Smooth muscle cell (in vitro differentiated cells): Measurements from ENCODE around the gene EARS2. TPM values are rescaled to one million over a fixed set of nuclear protein-coding genes. Genes with fewer than 3 reads are reported as not detected.

ENCODE experiments used
- DNase-seq: peaks from one replicate; lab custom pipeline; 2025; ENCODE audit not compliant: unreplicated experiment; lab: John Stamatoyannopoulos, UW
- H2AFZ ChIP-seq: fragments of 200-600 bp; sonication (generic); 2 replicates; pipeline ENCODE4 v1.6.0; 2016; ENCODE audit warnings: antibody characterized with exemption, low read depth, mild to moderate bottlenecking
- H3F3A ChIP-seq: fragments of 200-600 bp; sonication (generic); 2 replicates; pipeline ENCODE4 v1.6.0; 2017; ENCODE audit warnings: antibody characterized with exemption, low read depth
- H3K27ac ChIP-seq: fragments of 200-600 bp; sonication (generic); 2 replicates; pipeline ENCODE4 v1.5.1; 2016; ENCODE audit warnings: low read depth, mild to moderate bottlenecking
- H3K27me3 ChIP-seq: fragments of 200-600 bp; sonication (generic); 2 replicates; pipeline ENCODE4 v1.6.1; 2016; ENCODE audit warnings: low read depth, mild to moderate bottlenecking
- H3K36me3 ChIP-seq: fragments of 200-600 bp; sonication (generic); 2 replicates; pipeline ENCODE4 v1.5.1; 2016; ENCODE audit warnings: low read depth
- H3K4me1 ChIP-seq: fragments of 200-600 bp; sonication (generic); 2 replicates; pipeline ENCODE4 v1.5.1; 2016; ENCODE audit warnings: low read depth
- H3K4me2 ChIP-seq: fragments of 200-600 bp; sonication (generic); 2 replicates; pipeline ENCODE4 v1.6.0; 2016; ENCODE audit warnings: mild to moderate bottlenecking
- H3K4me3 ChIP-seq: fragments of 200-600 bp; sonication (generic); 2 replicates; pipeline ENCODE4 v1.5.1; 2016; ENCODE audit warnings: mild to moderate bottlenecking
- H3K79me2 ChIP-seq: fragments of 200-600 bp; sonication (generic); 2 replicates; pipeline ENCODE4 v1.6.0; 2016; ENCODE audit warnings: low read depth, mild to moderate bottlenecking
- H3K9ac ChIP-seq: fragments of 200-600 bp; sonication (generic); 2 replicates; pipeline ENCODE4 v1.6.0; 2016; ENCODE audit warnings: low read depth
- H3K9me3 ChIP-seq: fragments of 200-600 bp; sonication (generic); replicated peaks from 2 replicates; pipeline ENCODE4 v1.5.1; 2016; ENCODE audit warnings: low read depth
- H4K20me1 ChIP-seq: fragments of 200-600 bp; sonication (generic); 2 replicates; pipeline ENCODE4 v1.6.0; 2016; ENCODE audit warnings: low read depth
- CTCF ChIP-seq: fragments of 200-600 bp; sonication (generic); IDR thresholded peaks from 2 replicates; pipeline ENCODE4 v1.5.1; 2017; ENCODE audit warnings: borderline replicate concordance, mild to moderate bottlenecking, antibody characterized with exemption; ENCODE audit not compliant: insufficient read depth, poor library complexity, severe bottlenecking
- WGBS: methylation state at CpG from one replicate; pipeline ENCODE4 v1.1.7; 2016; ENCODE audit warnings: low lambda C conversion rate; 5-methylcytosine and 5-hydroxymethylcytosine counted together
- polyA plus RNA-seq: library from polyadenylated mRNA; unstranded; fragments of >200 nt; fragmentation: Nextera tagmentation; extraction: Ambion mirVana; gene quantifications from 2 replicates; pipeline ENCODE4 v1.2.1, GENCODE V29; 2016
- total RNA-seq: library from RNA; depleted of rRNA; stranded (reverse); fragments of >200 nt; gene quantifications from 2 replicates; pipeline ENCODE4 v1.2.3, GENCODE V29; 2014

EARS2 gene
- total and polyA plus RNA-seq, 2 experiments from 2014 or later: 13.0 to 32.8 TPM

- Histone ChIP-seq H2AFZ (peak overlapping the region; percentile 97), H3K79me2 (peaks cover 56% of the 10 kb centered on the region), H3K9me3 (no peaks in the 10 kb centered on the region), H3K27me3 (no peaks in the 10 kb centered on the region), H4K20me1 (peaks cover 34% of the 10 kb centered on the region), H3K4me3 (peak overlapping the region; percentile 97), H3K4me2 (peak overlapping the region; percentile 99), H3K27ac (no peak overlapping the region), H3K9ac (peak overlapping the region; percentile 96), H3K36me3 (peaks cover 5% of the 10 kb centered on the region), H3K4me1 (peaks cover 8% of the 10 kb centered on the region), H3F3A (no peaks in the 10 kb centered on the region)
- TF ChIP-seq CTCF: no peak
- no peak for DNase-seq
- WGBS: 20% methylated on average over 34 of the region's 34 CpGs
Observed at GRCh38 chr16:23595246-23595950, 38.2 kb upstream of the EARS2 start.

- H3F3A ChIP-seq: no peaks in the 10 kb centered on the region
- peak overlapping the region; percentile 99 for H3K4me2 ChIP-seq
- H3K79me2 ChIP-seq: peaks cover 68% of the 10 kb centered on the region
- H4K20me1 ChIP-seq: peaks cover 46% of the 10 kb centered on the region
- no peak overlapping the region for H3K4me3 ChIP-seq
- H3K36me3 ChIP-seq: peaks cover 9% of the 10 kb centered on the region
- over 99% methylated on average over 12 of the region's 12 CpGs for WGBS
- no peak for DNase-seq
- no peak overlapping the region for H3K9ac ChIP-seq
- no peaks in the 10 kb centered on the region for H3K9me3 ChIP-seq
- peaks cover 8% of the 10 kb centered on the region for H3K4me1 ChIP-seq
- no peak for TF ChIP-seq CTCF
- no peak overlapping the region for H2AFZ ChIP-seq
- H3K27me3 ChIP-seq: no peaks in the 10 kb centered on the region
- no peak overlapping the region for H3K27ac ChIP-seq
Observed at GRCh38 chr16:23594186-23594585, 37.0 kb upstream of the EARS2 start.

GRCh38 chr16:23590181-23590580 is 33.0 kb upstream of the EARS2 start:
- H3K9me3 ChIP-seq: no peaks in the 10 kb centered on the region
- no peaks in the 10 kb centered on the region for H3K27me3 ChIP-seq
- no peak for DNase-seq
- H4K20me1 ChIP-seq: peaks cover 76% of the 10 kb centered on the region
- 100% methylated on average over 3 of the region's 3 CpGs for WGBS
- H3K4me3 ChIP-seq: no peak overlapping the region
- H3K27ac ChIP-seq: no peak overlapping the region
- H2AFZ ChIP-seq: no peak overlapping the region
- peaks cover 9% of the 10 kb centered on the region for H3K36me3 ChIP-seq
- H3F3A ChIP-seq: no peaks in the 10 kb centered on the region
- peaks cover 7% of the 10 kb centered on the region for H3K4me1 ChIP-seq
- H3K9ac ChIP-seq: no peak overlapping the region
- H3K4me2 ChIP-seq: no peak overlapping the region
- no peak for TF ChIP-seq CTCF
- H3K79me2 ChIP-seq: peaks cover 94% of the 10 kb centered on the region

- no peak for DNase-seq
- H3K27me3 ChIP-seq: no peaks in the 10 kb centered on the region
- no peak overlapping the region for H3K27ac ChIP-seq
- no peaks in the 10 kb centered on the region for H3K4me1 ChIP-seq
- H2AFZ ChIP-seq: no peak overlapping the region
- no peak overlapping the region for H3K9ac ChIP-seq
- WGBS: 95% methylated on average over 5 of the region's 5 CpGs
- no peak for TF ChIP-seq CTCF
- no peak overlapping the region for H3K4me2 ChIP-seq
- peaks cover 69% of the 10 kb centered on the region for H4K20me1 ChIP-seq
- no peaks in the 10 kb centered on the region for H3K9me3 ChIP-seq
- peaks cover 71% of the 10 kb centered on the region for H3K79me2 ChIP-seq
- peaks cover 9% of the 10 kb centered on the region for H3K36me3 ChIP-seq
- H3F3A ChIP-seq: no peaks in the 10 kb centered on the region
- no peak overlapping the region for H3K4me3 ChIP-seq
Observed at GRCh38 chr16:23587726-23588125, 30.6 kb upstream of the EARS2 start.
